HepG2 (cell line): ENCODE measurements around the gene MDFIC. TPM values are rescaled to one million over a fixed set of nuclear protein-coding genes. Genes with fewer than 3 reads are reported as not detected.

ENCODE experiments used
- ATAC-seq: fragments of 200-7000 bp; cut with Tn5 transposase; 3 replicates; pipeline ENCODE4 v1.9.1; 2020; ENCODE audit warnings: mild to moderate bottlenecking, moderate library complexity
- BruUV-seq: library from RNA; stranded (reverse); fragments of 400-500 nt; replicated peaks from 2 replicates; lab custom pipeline; 2021; lab: Mats Ljungman, UMichigan
- CTCF ChIA-PET: fragments of 300-600 bp; formaldehyde crosslinking; extraction: SDS; loops from one replicate; lab custom pipeline; 2021; ENCODE audit warnings: low total read pairs, inconsistent platforms, low intra/inter-chr PET ratio; lab: Yijun Ruan, JAX
- POLR2A ChIA-PET: fragments of 350-600 bp; sonication (Branson Sonifier 250); formaldehyde crosslinking; loops from one replicate; lab custom pipeline; 2020; ENCODE audit warnings: antibody characterized with exemption, inconsistent platforms; lab: Yijun Ruan, JAX
- DNase-seq: peaks from one replicate; pipeline ENCODE4 v3.0.0-alpha.2; 2015; ENCODE audit warnings: low spot score
- FAIRE-seq: peaks from 3 replicates; lab custom pipeline; 2011; peaks lifted over from hg19 to GRCh38; lab: Jason Lieb, UNC
- H2AFZ ChIP-seq: one replicate; pipeline ENCODE4 v1.6.1; 2011; ENCODE audit warnings: low read length, inconsistent platforms
- H3K27ac ChIP-seq: fragments of 300-600 bp; 3 replicates; pipeline ENCODE4 v1.8.0; 2011; ENCODE audit warnings: mixed run types, mild to moderate bottlenecking, mixed read lengths, low read length, inconsistent platforms; ENCODE audit not compliant: insufficient read depth; ENCODE audit errors: extremely low read length
- H3K27me3 ChIP-seq, 2 experiments: fragments of 200-600 bp in 1 of 2; 2 replicates in 1 of 2; 3 replicates in 1 of 2; pipeline versions ENCODE4 v1.6.0 to v1.8.0; 2011; ENCODE audit warnings: low read length in 2 of 2, mild to moderate bottlenecking in 2 of 2, moderate library complexity in 2 of 2, inconsistent platforms in 1 of 2; ENCODE audit not compliant: insufficient read depth in 2 of 2, control insufficient read depth in 1 of 2
- H3K36me3 ChIP-seq, 2 experiments: fragments of 200-600 bp in 1 of 2; replicated peaks in 1 of 2; 2 replicates in 1 of 2; 3 replicates in 1 of 2; pipeline versions ENCODE4 v1.5.1 to v1.8.0; 2011; ENCODE audit warnings: low read length in 2 of 2, inconsistent platforms in 1 of 2; ENCODE audit not compliant: insufficient read depth in 2 of 2, control insufficient read depth in 1 of 2
- H3K4me1 ChIP-seq: 2 replicates; pipeline ENCODE4 v1.5.1; 2012; ENCODE audit warnings: low read length, inconsistent platforms; ENCODE audit not compliant: insufficient read depth
- H3K4me2 ChIP-seq: 2 replicates; pipeline ENCODE4 v1.6.0; 2011; ENCODE audit warnings: low read depth, low read length, inconsistent platforms
- H3K4me3 ChIP-seq, 3 experiments: fragments of 200-600 bp in 1 of 3; sonication (generic), shearing (Covaris generic) in 1 of 3; replicated peaks in 1 of 3; 2 replicates each; pipeline ENCODE4 v1.5.1; 2011 to 2016; ENCODE audit warnings: low read length in 3 of 3, inconsistent platforms in 2 of 3, low read depth in 2 of 3, mild to moderate bottlenecking in 2 of 3, control low read depth in 1 of 3, mixed read lengths in 1 of 3; ENCODE audit not compliant: insufficient read depth in 1 of 3
- H3K79me2 ChIP-seq: one replicate; pipeline ENCODE4 v1.6.1; 2011; ENCODE audit warnings: low read length, inconsistent platforms; ENCODE audit not compliant: insufficient read depth
- H3K9ac ChIP-seq: 2 replicates; pipeline ENCODE4 v1.6.0; 2011; ENCODE audit warnings: mild to moderate bottlenecking, low read depth, low read length, inconsistent platforms; ENCODE audit not compliant: insufficient read depth
- H3K9me3 ChIP-seq: 2 replicates; pipeline ENCODE4 v1.5.1; 2012; ENCODE audit warnings: mild to moderate bottlenecking, low read length
- H4K20me1 ChIP-seq: 2 replicates; pipeline ENCODE4 v1.6.0; 2011; ENCODE audit warnings: inconsistent platforms, mild to moderate bottlenecking, low read length, moderate library complexity; ENCODE audit not compliant: insufficient read depth
- AKAP8 ChIP-seq: sonication (generic); formaldehyde crosslinking; IDR thresholded peaks from 2 replicates; pipeline ENCODE4 v1.5.1; 2020; ENCODE audit warnings: mild to moderate bottlenecking, missing genetic modification reagents
- ELF3 ChIP-seq: IDR thresholded peaks from 2 replicates; pipeline ENCODE4 v1.6.1; 2016; ENCODE audit warnings: missing genetic modification reagents, missing compliant biosample characterization
- ETV5 ChIP-seq: IDR thresholded peaks from 2 replicates; pipeline ENCODE4 v1.6.1; 2018; ENCODE audit warnings: missing biosample characterization, missing genetic modification reagents, inconsistent platforms, borderline replicate concordance
- FUBP1 ChIP-seq: sonication (generic); formaldehyde crosslinking; IDR thresholded peaks from 2 replicates; pipeline ENCODE4 v1.5.1; 2020; ENCODE audit warnings: missing genetic modification reagents, mild to moderate bottlenecking, borderline replicate concordance
- GLMP ChIP-seq: sonication (generic); formaldehyde crosslinking; IDR thresholded peaks from 2 replicates; pipeline ENCODE4 v1.9.0; 2021; ENCODE audit warnings: missing genetic modification reagents, mild to moderate bottlenecking, borderline replicate concordance
- GTF3A ChIP-seq: sonication (generic); formaldehyde crosslinking; conservative IDR thresholded peaks from 2 replicates; pipeline ENCODE4 v1.4.0; 2020; ENCODE audit warnings: mild to moderate bottlenecking, missing genetic modification reagents
- HDAC2 ChIP-seq: sonication (generic); formaldehyde crosslinking; IDR thresholded peaks from 2 replicates; pipeline ENCODE4 v1.4.0; 2020; ENCODE audit warnings: missing genetic modification reagents
- MAF1 ChIP-seq: sonication (generic); formaldehyde crosslinking; IDR thresholded peaks from 2 replicates; pipeline ENCODE4 v1.5.0; 2020; ENCODE audit warnings: missing genetic modification reagents, borderline replicate concordance
- PREB ChIP-seq: sonication (generic); formaldehyde crosslinking; IDR thresholded peaks from 2 replicates; pipeline ENCODE4 v1.4.0; 2020; ENCODE audit warnings: missing genetic modification reagents
- RARA ChIP-seq: IDR thresholded peaks from 2 replicates; pipeline ENCODE4 v1.6.1; 2016; ENCODE audit warnings: missing genetic modification reagents, missing compliant biosample characterization
- SNAI1 ChIP-seq: sonication (generic); formaldehyde crosslinking; IDR thresholded peaks from 2 replicates; pipeline ENCODE4 v1.5.0; 2020; ENCODE audit warnings: mild to moderate bottlenecking, missing genetic modification reagents, borderline replicate concordance
- TGIF2 ChIP-seq: IDR thresholded peaks from 2 replicates; pipeline ENCODE4 v1.6.1; 2016; ENCODE audit warnings: control low read depth, missing compliant biosample characterization
- ZNF576 ChIP-seq: sonication (generic); formaldehyde crosslinking; IDR thresholded peaks from 2 replicates; pipeline ENCODE4 v1.4.0; 2020; ENCODE audit warnings: mild to moderate bottlenecking, missing genetic modification reagents
- WGBS: methylation state at CpG from one replicate; pipeline ENCODE4 v1.1.6; 2017; ENCODE audit warnings: low lambda C conversion rate; 5-methylcytosine and 5-hydroxymethylcytosine counted together
- in situ Hi-C: cut with HindIII; loops from 2 replicates; pipeline ENCODE4 v1.10.0; 2017; ENCODE audit warnings: low pct_unique_long_range_greater_than_20kb; ENCODE audit not compliant: extremely low pct_ligation_motif_present
- intact Hi-C: fragments of 100-400 bp; cut with micrococcal nuclease; formaldehyde crosslinking; loops from one replicate; pipeline ENCODE4 v1.10.0; 2022; ENCODE audit not compliant: unreplicated experiment
- polyA plus RNA-seq, 8 experiments: library from polyadenylated mRNA; depleted of rRNA in 3 of 8; stranded (reverse) in 7 of 8; unstranded in 1 of 8; fragments of >200 nt; fragmentation: Illumina TruSeq in 4 of 8; extraction: Trizol in 4 of 8; gene quantifications; 2 replicates each; pipeline versions ENCODE4 v1.2.1 to v1.2.3, GENCODE V29; 2011 to 2016; ENCODE audit warnings: low read depth in 4 of 8, missing spikeins in 1 of 8, mixed read lengths in 1 of 8; ENCODE audit not compliant: insufficient read depth in 1 of 8
- total RNA-seq, 5 experiments: library from RNA; depleted of rRNA; stranded (reverse); fragments of >200 nt; fragmentation: Illumina TruSeq; extraction: Trizol; gene quantifications; 2 replicates each; pipeline ENCODE4 v1.2.3, GENCODE V29; 2016; ENCODE audit warnings: low read depth in 1 of 5
- TF ChIP-seq, protein P1 (sequence below): sonication (generic); formaldehyde crosslinking; IDR thresholded peaks from 2 replicates; pipeline ENCODE4 v1.4.0; 2020; ENCODE audit warnings: missing genetic modification reagents

The MDFIC gene
- total and polyA plus RNA-seq, 2 of the 13 experiments (the other 11 are each of a cell fraction or from before 2014, with no cell fraction given), result 0.13 TPM; not detected in 1

DNA sequence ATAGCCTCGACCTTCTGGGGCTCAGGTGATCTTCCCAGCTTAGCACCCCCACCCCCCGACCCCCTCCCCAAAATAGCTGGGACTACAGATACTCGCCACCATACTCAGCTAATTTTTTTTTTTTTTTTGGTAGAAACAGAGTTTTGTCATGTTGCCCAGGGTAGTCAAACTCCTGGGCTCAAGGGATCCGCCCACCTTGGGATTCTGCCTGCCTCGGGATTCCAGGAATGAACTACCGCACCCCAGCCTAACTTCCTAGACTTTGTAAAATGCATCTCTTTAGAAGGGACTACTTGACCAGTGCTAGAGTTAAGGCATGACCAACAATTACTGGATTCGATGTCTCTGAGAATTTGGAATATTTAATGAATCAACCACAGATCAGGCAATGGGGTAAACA, 85.9 kb downstream of the MDFIC start (continued):
- TF ChIP-seq ZNF576 (CRISPR knock-in tag), result no peak
- TF ChIP-seq, protein P1, sequence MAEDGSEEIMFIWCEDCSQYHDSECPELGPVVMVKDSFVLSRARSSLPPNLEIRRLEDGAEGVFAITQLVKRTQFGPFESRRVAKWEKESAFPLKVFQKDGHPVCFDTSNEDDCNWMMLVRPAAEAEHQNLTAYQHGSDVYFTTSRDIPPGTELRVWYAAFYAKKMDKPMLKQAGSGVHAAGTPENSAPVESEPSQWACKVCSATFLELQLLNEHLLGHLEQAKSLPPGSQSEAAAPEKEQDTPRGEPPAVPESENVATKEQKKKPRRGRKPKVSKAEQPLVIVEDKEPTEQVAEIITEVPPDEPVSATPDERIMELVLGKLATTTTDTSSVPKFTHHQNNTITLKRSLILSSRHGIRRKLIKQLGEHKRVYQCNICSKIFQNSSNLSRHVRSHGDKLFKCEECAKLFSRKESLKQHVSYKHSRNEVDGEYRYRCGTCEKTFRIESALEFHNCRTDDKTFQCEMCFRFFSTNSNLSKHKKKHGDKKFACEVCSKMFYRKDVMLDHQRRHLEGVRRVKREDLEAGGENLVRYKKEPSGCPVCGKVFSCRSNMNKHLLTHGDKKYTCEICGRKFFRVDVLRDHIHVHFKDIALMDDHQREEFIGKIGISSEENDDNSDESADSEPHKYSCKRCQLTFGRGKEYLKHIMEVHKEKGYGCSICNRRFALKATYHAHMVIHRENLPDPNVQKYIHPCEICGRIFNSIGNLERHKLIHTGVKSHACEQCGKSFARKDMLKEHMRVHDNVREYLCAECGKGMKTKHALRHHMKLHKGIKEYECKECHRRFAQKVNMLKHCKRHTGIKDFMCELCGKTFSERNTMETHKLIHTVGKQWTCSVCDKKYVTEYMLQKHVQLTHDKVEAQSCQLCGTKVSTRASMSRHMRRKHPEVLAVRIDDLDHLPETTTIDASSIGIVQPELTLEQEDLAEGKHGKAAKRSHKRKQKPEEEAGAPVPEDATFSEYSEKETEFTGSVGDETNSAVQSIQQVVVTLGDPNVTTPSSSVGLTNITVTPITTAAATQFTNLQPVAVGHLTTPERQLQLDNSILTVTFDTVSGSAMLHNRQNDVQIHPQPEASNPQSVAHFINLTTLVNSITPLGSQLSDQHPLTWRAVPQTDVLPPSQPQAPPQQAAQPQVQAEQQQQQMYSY (CRISPR knock-in tag), result no peak

DNA sequence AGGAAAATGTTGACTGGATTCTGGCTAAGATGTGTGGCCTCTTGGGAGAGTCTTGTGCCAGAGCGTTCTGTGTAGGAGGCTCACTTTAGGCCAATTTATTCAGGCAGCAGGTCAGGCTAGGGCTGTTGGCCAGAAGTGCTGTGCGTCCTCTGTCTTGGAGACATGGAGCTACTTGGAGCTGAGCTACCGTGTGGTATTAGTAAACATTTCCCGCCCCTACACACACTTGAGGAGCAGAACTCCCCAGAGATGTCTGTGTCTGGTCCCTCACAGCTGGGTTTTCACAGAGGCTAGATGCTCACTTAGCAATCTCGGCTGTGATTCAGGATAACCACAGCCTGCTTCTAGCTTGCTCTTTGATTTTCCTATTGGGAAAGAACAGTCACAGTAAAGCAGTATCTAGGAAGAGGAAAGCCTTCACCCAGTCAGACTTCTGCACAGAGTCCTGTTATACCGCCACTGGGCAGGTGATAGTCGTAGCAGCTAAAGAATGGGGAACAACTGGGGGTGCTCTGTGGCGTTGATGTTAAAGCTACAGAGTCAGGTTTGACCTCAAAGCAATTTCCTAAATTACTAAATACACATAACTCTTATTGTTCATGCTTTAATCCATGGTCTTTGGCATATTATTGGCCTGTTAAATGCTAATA, 86.7 kb downstream of the MDFIC start:
- in situ Hi-C loops (no loop called here), intact Hi-C loops (no loop called here)
- Histone ChIP-seq H3K9me3 (no peaks in the 10 kb centered on the region), H3K4me1 (peaks cover 7% of the 10 kb centered on the region), H3K27me3 (no peaks in the 10 kb centered on the region), H3K27ac (no peak overlapping the region), H3K36me3 (no peaks in the 10 kb centered on the region), H3K9ac (no peak overlapping the region), H2AFZ (no peak overlapping the region), H3K4me2 (no peak overlapping the region), H3K79me2 (no peaks in the 10 kb centered on the region), H3K4me3 (no peak overlapping the region), H4K20me1 (no peaks in the 10 kb centered on the region)
- ChIA-PET CTCF (no interaction called here), POLR2A (no interaction called here)
- FAIRE-seq (no peak), DNase-seq (no peak), ATAC-seq (no peak)
- no TSS peak for BruUV-seq
- no peak for TF ChIP-seq ETV5 (CRISPR knock-in tag)
- TF ChIP-seq FUBP1 (CRISPR knock-in tag), result no peak
- TF ChIP-seq GLMP (CRISPR knock-in tag), result no peak
- TF ChIP-seq ELF3 (CRISPR knock-in tag), result no peak
- TF ChIP-seq RARA (CRISPR knock-in tag), result no peak
- no peak for TF ChIP-seq HDAC2
- no peak for TF ChIP-seq AKAP8
- TF ChIP-seq GTF3A, result no peak
- TF ChIP-seq SNAI1 (CRISPR knock-in tag), result no peak
- no peak for TF ChIP-seq TGIF2
- no peak for TF ChIP-seq PREB (CRISPR knock-in tag)
- TF ChIP-seq MAF1 (CRISPR knock-in tag), result no peak
- 60% methylated on average over 7 of the region's 8 CpGs for WGBS
